Prostate gland (tissue), 2 donors: Measurements from ENCODE around the gene LTBP2. TPM values are rescaled to one million over a fixed set of nuclear protein-coding genes. Genes with fewer than 3 reads are reported as not detected.
A peak's percentile ranks its signal among the peaks of the same experiment; 100 is the strongest.

Experiments used
- DNase-seq: peaks from one replicate; pipeline ENCODE4 v3.0.0-alpha.2; 2019; ENCODE audit warnings: low spot score
- H3K27ac ChIP-seq, 2 donors: fragments of 200-600 bp; sonication (generic); 2 replicates each; pipeline ENCODE4 v1.5.1; 2017 to 2019
- H3K27me3 ChIP-seq: fragments of 200-600 bp; sonication (generic); replicated peaks from 2 replicates; pipeline ENCODE4 v1.5.1; 2019; ENCODE audit not compliant: insufficient read depth
- H3K36me3 ChIP-seq, 2 donors: fragments of 200-600 bp; sonication (generic); 1 replicate in 1 of 2; 2 replicates in 1 of 2; pipeline versions ENCODE4 v1.5.1 to v1.8.1; 2017 to 2019
- H3K4me1 ChIP-seq: fragments of 200-600 bp; sonication (generic); replicated peaks from 2 replicates; pipeline ENCODE4 v1.5.1; 2019
- H3K4me3 ChIP-seq, 2 donors: fragments of 200-600 bp; sonication (generic); 2 replicates each; pipeline ENCODE4 v1.5.1; 2017 to 2019
- H3K9me3 ChIP-seq: fragments of 200-600 bp; sonication (generic); 2 replicates; pipeline ENCODE4 v1.5.1; 2017
- POLR2A ChIP-seq: fragments of 450-650 bp; IDR thresholded peaks from one replicate; pipeline ENCODE4 v1.6.1; 2016; ENCODE audit warnings: antibody characterized with exemption, mild to moderate bottlenecking
- POLR2AphosphoS5 ChIP-seq: sonication (generic); formaldehyde crosslinking; IDR thresholded peaks from one replicate; pipeline ENCODE4 v1.6.1; 2017; ENCODE audit warnings: antibody characterized with exemption
- WGBS: methylation state at CpG from one replicate; pipeline ENCODE4 v1.1.5; 2018; 5-methylcytosine and 5-hydroxymethylcytosine counted together
- intact Hi-C: fragments of 100-400 bp; cut with DNase I; formaldehyde crosslinking; loops from one replicate; pipeline ENCODE4 v1.14.2; 2022
- total RNA-seq, 2 donors: library from RNA; depleted of rRNA; stranded (reverse); fragments of >200 nt; gene quantifications; one replicate each; pipeline ENCODE4 v1.1.0, GENCODE V29; 2016
- TF ChIP-seq, protein P1 (sequence below), 4 experiments: fragments of 200-600 bp in 2 of 4; fragments of 450-650 bp in 2 of 4; sonication (generic) in 2 of 4; IDR thresholded peaks; 1 replicate in 3 of 4; 2 replicates in 1 of 4; pipeline ENCODE4 v1.5.1; 2016 to 2019; ENCODE audit warnings: antibody characterized with exemption in 4 of 4, mild to moderate bottlenecking in 2 of 4, moderate library complexity in 2 of 4

The LTBP2 gene
- total RNA-seq, 2 donors from 2014 or later, result 47.0 to 90.7 TPM

DNA sequence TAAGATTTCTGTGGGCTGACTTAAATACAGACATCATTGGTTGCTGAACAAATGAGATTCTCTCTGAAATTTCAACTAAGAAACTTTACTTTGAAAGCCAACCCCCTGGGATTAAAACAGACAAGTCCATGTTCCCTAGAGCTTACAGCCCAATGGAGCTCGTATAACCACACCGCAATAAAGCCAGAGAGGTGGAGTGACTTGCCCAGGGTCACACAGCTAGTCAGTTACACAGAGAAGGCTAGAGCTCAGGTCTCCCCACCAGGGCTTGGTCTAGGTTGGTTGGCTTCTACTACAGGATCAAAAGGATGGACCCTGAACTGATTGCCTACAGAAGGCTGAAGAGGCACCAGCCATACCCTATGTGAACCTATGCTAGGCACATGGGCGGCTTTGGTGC is 8.9 kb upstream of the LTBP2 start:
- no peaks in the 10 kb centered on the region for H3K4me1 ChIP-seq
- DNase-seq, result no peak
- WGBS, result 95% methylated on average over 3 of the region's 3 CpGs
- H3K4me3 ChIP-seq, result no peak overlapping the region
- no peak overlapping the region for H3K27ac ChIP-seq
- H3K36me3 ChIP-seq, result no peaks in the 10 kb centered on the region
- intact Hi-C loops, result no loop called here
- TF ChIP-seq, protein P1, sequence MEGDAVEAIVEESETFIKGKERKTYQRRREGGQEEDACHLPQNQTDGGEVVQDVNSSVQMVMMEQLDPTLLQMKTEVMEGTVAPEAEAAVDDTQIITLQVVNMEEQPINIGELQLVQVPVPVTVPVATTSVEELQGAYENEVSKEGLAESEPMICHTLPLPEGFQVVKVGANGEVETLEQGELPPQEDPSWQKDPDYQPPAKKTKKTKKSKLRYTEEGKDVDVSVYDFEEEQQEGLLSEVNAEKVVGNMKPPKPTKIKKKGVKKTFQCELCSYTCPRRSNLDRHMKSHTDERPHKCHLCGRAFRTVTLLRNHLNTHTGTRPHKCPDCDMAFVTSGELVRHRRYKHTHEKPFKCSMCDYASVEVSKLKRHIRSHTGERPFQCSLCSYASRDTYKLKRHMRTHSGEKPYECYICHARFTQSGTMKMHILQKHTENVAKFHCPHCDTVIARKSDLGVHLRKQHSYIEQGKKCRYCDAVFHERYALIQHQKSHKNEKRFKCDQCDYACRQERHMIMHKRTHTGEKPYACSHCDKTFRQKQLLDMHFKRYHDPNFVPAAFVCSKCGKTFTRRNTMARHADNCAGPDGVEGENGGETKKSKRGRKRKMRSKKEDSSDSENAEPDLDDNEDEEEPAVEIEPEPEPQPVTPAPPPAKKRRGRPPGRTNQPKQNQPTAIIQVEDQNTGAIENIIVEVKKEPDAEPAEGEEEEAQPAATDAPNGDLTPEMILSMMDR (IDR thresholded peaks at IDR 0.05), result no peak
- no peak for TF ChIP-seq POLR2A
- TF ChIP-seq POLR2AphosphoS5, result no peak
- no peaks in the 10 kb centered on the region for H3K27me3 ChIP-seq
- no peaks in the 10 kb centered on the region for H3K9me3 ChIP-seq

DNA sequence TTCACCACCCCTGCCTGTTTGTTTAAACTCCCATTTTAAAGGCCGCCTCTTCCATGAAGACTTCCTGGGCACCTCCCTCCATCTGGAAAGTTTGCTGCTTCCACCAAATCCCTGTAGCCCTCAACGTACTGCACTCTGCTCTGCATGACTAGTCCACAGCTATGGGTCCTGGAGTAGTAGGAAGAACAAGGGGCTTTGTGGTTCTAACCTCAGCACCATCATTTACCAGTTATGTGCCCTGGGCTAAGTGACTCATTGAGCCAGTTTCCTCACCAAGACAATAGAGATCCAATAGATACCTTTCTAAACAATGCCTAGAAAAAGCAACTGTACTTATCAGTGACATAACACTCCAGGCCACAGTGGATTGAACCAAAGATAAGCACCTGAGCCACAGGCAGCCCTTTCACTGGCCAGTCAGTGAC is 8.5 kb upstream of the LTBP2 start:
- WGBS, result 65% methylated on average over 2 of the region's 2 CpGs

GRCh38 chr14:74619672-74620131 is 7.7 kb upstream of the LTBP2 start:
- Histone ChIP-seq H3K4me1 (no peaks in the 10 kb centered on the region), H3K27me3 (no peaks in the 10 kb centered on the region), H3K9me3 (no peaks in the 10 kb centered on the region), H3K4me3 (no peak overlapping the region), H3K27ac (peak overlapping the region; percentile 22 to 23), H3K36me3 (no peaks in the 10 kb centered on the region)
- no peak for DNase-seq
- intact Hi-C loops, result loop anchor here (5.0 to 10.0 kb wide), 3 partner anchors 43 to 255 kb away; partner anchors contain the start of gene YLPM1
- peak; percentile 20 for TF ChIP-seq POLR2AphosphoS5
- TF ChIP-seq POLR2A, result no peak
- 44% methylated on average over 6 of the region's 6 CpGs for WGBS

More for the DNA sequence above, 8.5 kb upstream of the LTBP2 start:
- no peak overlapping the region for H3K27ac ChIP-seq
- DNase-seq, result no peak
- no peaks in the 10 kb centered on the region for H3K36me3 ChIP-seq
- TF ChIP-seq, protein P1 (IDR thresholded peaks at IDR 0.05), result no peak
- TF ChIP-seq POLR2AphosphoS5 (no peak), POLR2A (no peak)
- no peaks in the 10 kb centered on the region for H3K9me3 ChIP-seq
- no peak overlapping the region for H3K4me3 ChIP-seq
- H3K4me1 ChIP-seq, result no peaks in the 10 kb centered on the region
- H3K27me3 ChIP-seq, result no peaks in the 10 kb centered on the region
- intact Hi-C loops, result no loop called here

DNA sequence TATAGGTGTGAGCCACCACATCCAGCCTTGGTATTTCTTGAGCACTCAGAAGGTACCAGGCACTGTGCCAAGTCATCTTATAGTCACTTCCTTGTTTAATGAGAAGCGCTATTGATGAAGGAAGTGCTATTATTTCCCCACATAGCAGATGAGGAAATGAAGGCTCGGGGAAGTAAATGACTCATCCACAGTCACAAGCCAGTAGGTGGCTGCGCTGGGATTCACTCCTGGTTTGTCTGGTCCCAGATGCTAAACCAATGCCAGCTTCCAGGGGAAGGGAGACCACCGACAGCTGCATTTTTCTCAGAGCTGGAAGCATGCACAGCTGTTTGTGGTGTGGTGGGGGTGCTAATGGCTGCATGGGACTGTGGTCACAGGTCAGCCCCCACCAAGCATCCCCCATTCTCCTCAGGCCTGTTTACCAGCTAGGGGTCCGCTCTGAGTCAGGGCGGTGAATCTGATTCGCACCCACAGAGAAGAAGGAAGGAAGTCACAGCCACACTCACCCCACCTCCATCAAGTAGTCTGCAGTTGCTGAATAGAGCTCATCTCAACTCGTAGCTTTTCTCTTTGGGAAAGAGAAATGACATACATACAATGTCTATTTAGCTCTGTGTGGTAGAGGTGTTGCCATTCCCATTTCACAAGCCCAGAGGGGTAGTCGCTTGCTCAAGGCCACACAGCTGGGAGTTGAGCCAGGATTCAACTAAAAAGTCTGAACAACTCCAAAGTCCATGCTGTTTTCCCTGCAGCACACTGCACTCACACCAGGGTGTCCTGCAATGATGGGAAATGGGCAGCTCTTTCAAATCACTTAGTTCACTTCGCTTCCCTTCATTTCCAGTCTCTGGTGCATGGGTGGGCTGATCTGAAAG is 6.3 kb upstream of the LTBP2 start:
- no peaks in the 10 kb centered on the region for H3K27me3 ChIP-seq
- no peak for DNase-seq
- H3K4me3 ChIP-seq, result no peak overlapping the region
- WGBS, result 80% methylated on average over 10 of the region's 10 CpGs
- H3K27ac ChIP-seq, result no peak overlapping the region
- intact Hi-C loops, result loop anchor here (5.0 to 10.0 kb wide), 3 partner anchors 44 to 254 kb away; partner anchors contain the start of gene YLPM1
- no peaks in the 10 kb centered on the region for H3K4me1 ChIP-seq
- no peaks in the 10 kb centered on the region for H3K9me3 ChIP-seq
- TF ChIP-seq, protein P1 (IDR thresholded peaks at IDR 0.05), result no peak
- H3K36me3 ChIP-seq, result no peaks in the 10 kb centered on the region

DNA sequence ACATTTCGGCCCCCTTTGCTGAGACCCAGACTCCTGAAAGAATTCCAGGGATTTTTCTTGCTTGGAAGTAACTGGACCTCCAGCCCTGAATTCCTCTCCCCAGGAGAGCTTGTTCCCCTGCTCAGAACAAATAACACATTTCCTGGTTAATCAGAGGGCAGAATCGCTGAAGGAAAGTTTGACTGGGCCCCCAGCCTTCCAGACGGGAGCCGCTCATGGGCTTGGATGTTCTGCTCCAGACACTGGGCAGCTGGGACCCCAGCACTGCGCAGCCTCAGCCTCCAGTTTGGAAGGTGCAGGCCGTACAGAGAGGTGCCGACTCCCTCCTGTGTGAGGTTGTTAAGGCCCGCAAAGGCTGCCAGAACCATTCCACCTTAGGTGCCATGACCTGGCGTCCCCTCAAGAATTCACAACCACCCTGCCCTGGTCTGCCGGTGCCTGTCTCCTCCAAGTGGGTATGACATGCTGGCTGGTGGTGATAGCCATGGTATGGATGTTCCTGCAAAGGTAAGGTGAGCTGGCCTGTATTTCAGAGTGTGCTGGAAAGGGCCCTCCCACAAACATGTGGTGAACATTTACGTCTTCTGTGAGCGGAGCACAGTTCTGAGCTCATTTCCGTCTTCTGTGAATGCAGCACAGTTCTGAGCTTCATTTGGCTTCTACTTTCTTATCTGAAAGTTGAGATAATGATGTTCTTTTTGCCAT is 5.1 kb upstream of the LTBP2 start:
- H3K27ac ChIP-seq, result no peak overlapping the region

More for the DNA sequence above, 5.1 kb upstream of the LTBP2 start:
- WGBS, result 80% methylated on average over 13 of the region's 13 CpGs
- no peaks in the 10 kb centered on the region for H3K36me3 ChIP-seq
- no peak for DNase-seq
- TF ChIP-seq POLR2A, result no peak
- TF ChIP-seq POLR2AphosphoS5, result no peak
- TF ChIP-seq, protein P1 (IDR thresholded peaks at IDR 0.05), result no peak
- no peaks in the 10 kb centered on the region for H3K9me3 ChIP-seq
- intact Hi-C loops, result loop anchor here (5.0 to 10.0 kb wide), 3 partner anchors 45 to 252 kb away; partner anchors contain the start of gene YLPM1
- no peaks in the 10 kb centered on the region for H3K4me1 ChIP-seq
- H3K27me3 ChIP-seq, result no peaks in the 10 kb centered on the region
- H3K4me3 ChIP-seq, result no peak overlapping the region
